Retina (tissue), 1 donor: ENCODE measurements around the gene IL10.

ENCODE experiments used
- DNase-seq: peaks from one replicate; pipeline ENCODE4 v3.0.0-alpha.2; 2016

IL10 gene

GRCh38 chr1:206772243-206772937, at the start of gene IL10:
Gene IL10, minus strand, starts transcription at chr1:206772494. Its CDS starts 59 bp downstream, at chr1:206772435.
- no peak for DNase-seq

- no peak for DNase-seq
Measured at GRCh38 chr1:206821493-206821892, 49.2 kb upstream of the IL10 start.

- no peak for DNase-seq
Measured at GRCh38 chr1:206816390-206817287, 44.3 kb upstream of the IL10 start.

- DNase-seq, result no peak
Measured at GRCh38 chr1:206814716-206815341, 42.5 kb upstream of the IL10 start.

GRCh38 chr1:206812471-206812870, 40.2 kb upstream of the IL10 start:
- no peak for DNase-seq

GRCh38 chr1:206809504-206810084, 37.3 kb upstream of the IL10 start:
- no peak for DNase-seq

GRCh38 chr1:206808615-206809014, 36.3 kb upstream of the IL10 start:
- no peak for DNase-seq

- no peak for DNase-seq
Measured at GRCh38 chr1:206805357-206805756, 33.1 kb upstream of the IL10 start.

- no peak for DNase-seq
Measured at GRCh38 chr1:206804156-206804737, 32.0 kb upstream of the IL10 start.

- no peak for DNase-seq
Measured at GRCh38 chr1:206803221-206803730, 31.0 kb upstream of the IL10 start.

- no peak for DNase-seq
Measured at GRCh38 chr1:206802401-206802800, 30.1 kb upstream of the IL10 start.

- no peak for DNase-seq
Measured at GRCh38 chr1:206801467-206801866, 29.2 kb upstream of the IL10 start.

GRCh38 chr1:206800891-206801290, 28.6 kb upstream of the IL10 start:
- DNase-seq, result no peak

GRCh38 chr1:206800411-206800810, 28.1 kb upstream of the IL10 start:
- DNase-seq, result no peak

- no peak for DNase-seq
Measured at GRCh38 chr1:206799311-206799710, 27.0 kb upstream of the IL10 start.

- no peak for DNase-seq
Measured at GRCh38 chr1:206798384-206798996, 26.2 kb upstream of the IL10 start.

- DNase-seq, result no peak
Measured at GRCh38 chr1:206797534-206798383, 25.5 kb upstream of the IL10 start.

GRCh38 chr1:206796981-206797402, 24.7 kb upstream of the IL10 start:
- DNase-seq, result no peak

GRCh38 chr1:206796116-206796515, 23.8 kb upstream of the IL10 start:
- DNase-seq, result no peak

GRCh38 chr1:206794294-206794908, 22.1 kb upstream of the IL10 start:
- DNase-seq, result no peak

GRCh38 chr1:206793620-206794019, 21.3 kb upstream of the IL10 start:
- no peak for DNase-seq
